Vagina (tissue), 2 donors: ENCODE data around the gene COL23A1. TPM values are rescaled to one million over a fixed set of nuclear protein-coding genes. Genes with fewer than 3 reads are reported as not detected.

Source experiments
- DNase-seq, 2 donors: peaks; one replicate each; pipeline ENCODE4 v3.0.0-alpha.2; 2017; ENCODE audit errors: extremely low spot score in 2 of 2
- H3K27ac ChIP-seq: fragments of 200-600 bp; sonication (generic); one replicate; pipeline ENCODE4 v1.5.1; 2019
- H3K27me3 ChIP-seq: fragments of 200-600 bp; sonication (generic); one replicate; pipeline ENCODE4 v1.5.1; 2019
- H3K36me3 ChIP-seq, 2 donors: fragments of 200-600 bp; sonication (generic); one replicate each; pipeline ENCODE4 v1.5.1; 2017 to 2019
- H3K4me1 ChIP-seq: fragments of 200-600 bp; sonication (generic); one replicate; pipeline ENCODE4 v1.5.1; 2019
- H3K4me3 ChIP-seq, 2 donors: fragments of 200-600 bp; sonication (generic); 1 replicate in 1 of 2; 2 replicates in 1 of 2; pipeline ENCODE4 v1.5.1; 2016 to 2019
- H3K9me3 ChIP-seq: fragments of 200-600 bp; sonication (generic); one replicate; pipeline ENCODE4 v1.5.1; 2019
- POLR2A ChIP-seq, 2 donors: fragments of 450-650 bp; IDR thresholded peaks; one replicate each; pipeline ENCODE4 v1.6.1; 2017; ENCODE audit warnings: antibody characterized with exemption in 2 of 2, mild to moderate bottlenecking in 2 of 2, moderate library complexity in 2 of 2
- POLR2AphosphoS5 ChIP-seq, 2 donors: sonication (generic); formaldehyde crosslinking; IDR thresholded peaks; one replicate each; pipeline ENCODE4 v1.9.0; 2017; ENCODE audit warnings: antibody characterized with exemption in 2 of 2, mild to moderate bottlenecking in 2 of 2, low read depth in 1 of 2; ENCODE audit not compliant: insufficient read depth in 1 of 2
- intact Hi-C: fragments of 100-400 bp; cut with DNase I; formaldehyde crosslinking; loops from one replicate; pipeline ENCODE4 v1.15.1; 2023
- total RNA-seq: library from RNA; depleted of rRNA; stranded (reverse); fragments of >200 nt; gene quantifications from one replicate; pipeline ENCODE4 v1.2.3, GENCODE V29; 2016
- TF ChIP-seq, protein P1 (sequence below), 3 experiments: fragments of 450-650 bp in 2 of 3; fragments of 200-600 bp in 1 of 3; sonication (generic) in 1 of 3; IDR thresholded peaks; one replicate each; pipeline ENCODE4 v1.5.1; 2017 to 2019; ENCODE audit warnings: antibody characterized with exemption in 3 of 3, mild to moderate bottlenecking in 2 of 3, moderate library complexity in 2 of 3

Gene COL23A1
- total RNA-seq, 1 donor from 2014 or later: 3.7 TPM

DNA sequence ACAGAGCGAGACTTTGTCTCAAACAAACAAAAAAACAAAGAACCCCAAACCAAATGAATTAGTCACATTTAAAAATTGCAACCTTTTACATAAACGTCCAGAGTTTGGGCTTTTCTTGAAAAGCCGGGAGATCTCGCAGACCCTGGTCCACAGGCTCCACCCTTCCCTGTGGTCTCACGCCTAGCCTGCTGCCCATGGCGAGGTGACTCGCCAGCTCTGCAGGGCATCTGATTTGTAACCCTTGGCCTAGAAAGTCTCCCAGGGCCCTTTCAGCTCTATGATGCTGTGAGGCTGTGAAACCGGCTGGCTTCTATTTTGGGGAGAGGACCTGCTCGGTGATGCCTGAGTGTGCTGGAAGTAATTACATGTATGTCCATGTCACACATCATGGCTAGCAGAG is 312.8 kb downstream of the COL23A1 start:
- DNase-seq: no peak
- Histone ChIP-seq H3K27me3 (no peaks in the 10 kb centered on the region), H3K4me1 (peaks cover 13% of the 10 kb centered on the region), H3K4me3 (no peak overlapping the region), H3K27ac (no peak overlapping the region), H3K36me3 (no peaks in the 10 kb centered on the region), H3K9me3 (no peaks in the 10 kb centered on the region)
- intact Hi-C loops: loop anchor here (5.0 kb wide), 1 partner anchor 275 kb away; no protein-coding TSS in a partner anchor
- TF ChIP-seq, protein P1, sequence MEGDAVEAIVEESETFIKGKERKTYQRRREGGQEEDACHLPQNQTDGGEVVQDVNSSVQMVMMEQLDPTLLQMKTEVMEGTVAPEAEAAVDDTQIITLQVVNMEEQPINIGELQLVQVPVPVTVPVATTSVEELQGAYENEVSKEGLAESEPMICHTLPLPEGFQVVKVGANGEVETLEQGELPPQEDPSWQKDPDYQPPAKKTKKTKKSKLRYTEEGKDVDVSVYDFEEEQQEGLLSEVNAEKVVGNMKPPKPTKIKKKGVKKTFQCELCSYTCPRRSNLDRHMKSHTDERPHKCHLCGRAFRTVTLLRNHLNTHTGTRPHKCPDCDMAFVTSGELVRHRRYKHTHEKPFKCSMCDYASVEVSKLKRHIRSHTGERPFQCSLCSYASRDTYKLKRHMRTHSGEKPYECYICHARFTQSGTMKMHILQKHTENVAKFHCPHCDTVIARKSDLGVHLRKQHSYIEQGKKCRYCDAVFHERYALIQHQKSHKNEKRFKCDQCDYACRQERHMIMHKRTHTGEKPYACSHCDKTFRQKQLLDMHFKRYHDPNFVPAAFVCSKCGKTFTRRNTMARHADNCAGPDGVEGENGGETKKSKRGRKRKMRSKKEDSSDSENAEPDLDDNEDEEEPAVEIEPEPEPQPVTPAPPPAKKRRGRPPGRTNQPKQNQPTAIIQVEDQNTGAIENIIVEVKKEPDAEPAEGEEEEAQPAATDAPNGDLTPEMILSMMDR (IDR thresholded peaks at IDR 0.05): no peak
- TF ChIP-seq POLR2A (IDR thresholded peaks at IDR 0.05) (no peak), POLR2AphosphoS5 (IDR thresholded peaks at IDR 0.05; ENCODE audit: insufficient read depth in 1 of 2, low read depth in 1 of 2) (no peak)

DNA sequence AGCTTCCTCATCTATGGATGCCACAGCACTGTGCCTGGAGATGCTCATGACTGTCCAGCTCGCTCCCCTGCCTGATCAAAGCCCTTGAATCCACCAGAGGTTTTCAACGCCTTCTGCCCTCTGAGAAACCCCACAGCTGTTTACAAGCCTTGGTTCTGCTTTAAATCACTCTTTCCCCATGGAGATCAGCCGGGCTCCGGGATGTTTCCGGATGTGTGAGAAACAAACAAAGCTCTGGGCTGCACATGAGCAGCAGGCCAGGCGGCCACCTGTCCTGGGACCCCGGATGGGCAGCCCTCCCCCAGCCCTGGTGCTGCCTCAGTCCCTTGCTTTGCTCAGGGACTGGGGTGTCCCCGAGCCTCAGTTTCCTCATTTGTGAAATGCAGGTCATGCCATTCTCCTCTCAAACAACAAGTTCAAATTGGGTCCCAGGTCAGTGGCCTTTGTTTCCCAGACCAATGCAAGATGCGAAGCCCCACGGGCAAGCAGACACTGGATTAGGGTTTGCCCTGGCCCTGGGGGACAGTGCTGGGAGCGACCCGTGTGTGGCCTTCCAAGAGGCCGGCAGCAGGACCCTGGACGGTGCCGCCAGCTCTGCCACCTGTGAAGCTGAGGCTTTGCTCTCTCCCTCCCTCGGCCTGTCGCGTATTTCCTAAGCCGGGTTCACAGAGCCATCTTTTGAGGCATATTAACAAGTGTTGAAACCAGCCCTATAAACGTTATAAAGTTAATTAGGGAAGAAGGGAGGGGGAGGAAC is 315.2 kb downstream of the COL23A1 start:
- intact Hi-C loops: loop anchor here (5.0 kb wide), 1 partner anchor 277 kb away; no protein-coding TSS in a partner anchor
- H3K36me3 ChIP-seq: no peaks in the 10 kb centered on the region
- DNase-seq: no peak
- no peaks in the 10 kb centered on the region for H3K27me3 ChIP-seq
- peaks cover 7% of the 10 kb centered on the region for H3K4me1 ChIP-seq
- H3K9me3 ChIP-seq: no peaks in the 10 kb centered on the region
- no peak overlapping the region for H3K4me3 ChIP-seq
- no peak overlapping the region for H3K27ac ChIP-seq
- no peak for TF ChIP-seq POLR2A (IDR thresholded peaks at IDR 0.05)
- TF ChIP-seq POLR2AphosphoS5 (IDR thresholded peaks at IDR 0.05; ENCODE audit: insufficient read depth in 1 of 2, low read depth in 1 of 2): no peak
- TF ChIP-seq, protein P1 (IDR thresholded peaks at IDR 0.05): no peak

DNA sequence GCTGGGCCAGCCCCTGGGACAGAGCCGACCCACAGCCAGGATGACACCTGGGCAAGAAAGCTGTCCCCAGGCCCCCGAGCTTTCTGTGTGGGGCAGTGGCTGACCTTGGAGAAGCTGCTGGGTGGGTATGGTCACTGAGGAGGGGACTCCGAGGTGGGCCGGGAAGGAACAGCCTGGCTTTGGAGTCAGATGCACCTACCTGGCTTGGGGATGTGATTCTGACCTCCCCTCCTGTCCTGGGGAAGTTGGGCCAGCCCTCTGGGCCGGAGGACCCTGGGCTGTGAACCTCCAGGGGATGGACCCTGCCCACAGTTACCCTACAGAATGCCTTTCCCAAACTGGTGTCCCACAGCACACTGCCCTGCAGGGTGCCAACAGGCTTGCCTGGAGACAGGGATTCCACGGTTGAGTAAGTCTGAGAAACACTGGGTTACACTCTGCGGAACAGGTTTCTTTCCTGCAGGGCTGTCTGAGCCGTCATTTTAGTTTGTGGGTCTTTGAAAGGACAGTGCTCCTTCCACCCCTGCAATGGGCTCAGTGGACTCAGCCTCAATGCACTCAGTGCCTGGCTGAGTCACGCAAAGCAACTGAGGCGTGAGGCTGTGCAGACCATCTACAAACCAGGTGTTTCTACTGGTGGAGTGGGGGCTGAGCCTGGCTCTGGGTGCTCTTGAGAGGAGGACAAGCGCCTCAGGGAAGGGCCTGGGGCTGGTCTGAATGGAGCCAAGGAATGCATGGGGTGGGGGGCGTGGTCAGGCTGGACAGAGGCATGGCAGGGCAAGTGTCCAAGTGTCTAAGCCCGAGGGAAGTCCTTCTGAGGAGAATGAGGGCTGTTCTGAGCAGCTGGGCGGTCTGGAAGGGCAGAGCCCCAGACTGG is 316.3 kb downstream of the COL23A1 start:
- H3K27me3 ChIP-seq: no peaks in the 10 kb centered on the region
- H3K4me1 ChIP-seq: no peaks in the 10 kb centered on the region
- no peak for DNase-seq
- H3K36me3 ChIP-seq: no peaks in the 10 kb centered on the region
- intact Hi-C loops: no loop called here
- no peaks in the 10 kb centered on the region for H3K9me3 ChIP-seq
- TF ChIP-seq POLR2AphosphoS5 (IDR thresholded peaks at IDR 0.05; ENCODE audit: insufficient read depth in 1 of 2, low read depth in 1 of 2): no peak
- TF ChIP-seq, protein P1 (IDR thresholded peaks at IDR 0.05): no peak
- TF ChIP-seq POLR2A (IDR thresholded peaks at IDR 0.05): no peak
- no peak overlapping the region for H3K4me3 ChIP-seq
- no peak overlapping the region for H3K27ac ChIP-seq

DNA sequence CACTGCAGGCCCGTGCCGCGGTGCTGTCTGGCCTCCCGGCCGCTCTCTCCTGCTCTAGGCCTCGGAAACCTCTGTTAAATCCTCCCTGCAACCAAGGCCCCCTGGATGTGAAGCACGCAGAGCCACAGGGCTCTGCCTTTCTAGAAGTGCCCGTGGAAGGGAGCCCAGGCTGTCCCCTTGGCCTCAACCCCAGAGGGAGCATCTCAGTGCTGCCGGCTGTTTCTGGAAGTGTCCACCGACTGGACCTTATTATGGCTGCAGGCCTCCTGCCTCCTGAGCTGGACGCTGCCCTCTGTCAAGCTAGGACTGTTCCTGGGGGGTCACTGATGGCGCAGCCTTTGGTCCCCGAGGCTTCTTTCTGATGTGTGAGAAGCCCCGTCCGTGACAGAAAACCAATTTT is 317.2 kb downstream of the COL23A1 start:
- Histone ChIP-seq H3K4me3 (no peak overlapping the region), H3K27ac (no peak overlapping the region), H3K4me1 (no peaks in the 10 kb centered on the region), H3K36me3 (no peaks in the 10 kb centered on the region), H3K27me3 (no peaks in the 10 kb centered on the region), H3K9me3 (no peaks in the 10 kb centered on the region)
- TF ChIP-seq, protein P1 (IDR thresholded peaks at IDR 0.05): no peak
- TF ChIP-seq POLR2AphosphoS5 (IDR thresholded peaks at IDR 0.05; ENCODE audit: insufficient read depth in 1 of 2, low read depth in 1 of 2) (no peak), POLR2A (IDR thresholded peaks at IDR 0.05) (no peak)
- intact Hi-C loops: no loop called here
- DNase-seq: no peak
